SK-N-SH (cell line): Measurements from ENCODE around the gene CUX1. TPM values are rescaled to one million over a fixed set of nuclear protein-coding genes. Genes with fewer than 3 reads are reported as not detected.

Experiments used
- CTCF ChIA-PET: fragments of 300-600, 350-600 bp; formaldehyde crosslinking; extraction: SDS; loops from one replicate; lab custom pipeline; 2021; lab: Yijun Ruan, JAX
- POLR2A ChIA-PET: fragments of 350-600 bp; sonication (Branson Sonifier 250); formaldehyde crosslinking; extraction: SDS; loops from one replicate; lab custom pipeline; 2020; ENCODE audit warnings: antibody characterized with exemption, inconsistent platforms; lab: Yijun Ruan, JAX
- DNase-seq: peaks from one replicate; pipeline ENCODE4 v3.0.0; 2012
- H2AFZ ChIP-seq: fragments of 200-600 bp; sonication (generic); 2 replicates; pipeline ENCODE4 v1.8.1; 2016; ENCODE audit warnings: antibody characterized with exemption, mild to moderate bottlenecking, low read depth
- H3F3A ChIP-seq: fragments of 200-600 bp; sonication (generic); replicated peaks from 2 replicates; pipeline ENCODE3; 2016; ENCODE audit warnings: antibody characterized with exemption, mild to moderate bottlenecking; ENCODE audit not compliant: insufficient read depth
- H3K27ac ChIP-seq, 2 experiments: fragments of 200-500 bp in 1 of 2; fragments of 200-600 bp in 1 of 2; sonication (Bioruptor generic) in 1 of 2; sonication (generic), shearing (Covaris generic) in 1 of 2; 2 replicates each; pipeline versions ENCODE4 v1.5.1 to v1.6.1; 2014 to 2016; ENCODE audit warnings: low read depth in 2 of 2, inconsistent platforms in 1 of 2, low read length in 1 of 2, mild to moderate bottlenecking in 1 of 2, mixed read lengths in 1 of 2
- H3K27me3 ChIP-seq: fragments of 200-600 bp; sonication (generic), shearing (Covaris generic); 2 replicates; pipeline ENCODE4 v1.6.1; 2016; ENCODE audit warnings: mixed run types; ENCODE audit not compliant: insufficient read depth
- H3K36me3 ChIP-seq, 2 experiments: fragments of 200-500 bp in 1 of 2; fragments of 200-600 bp in 1 of 2; sonication (Bioruptor generic) in 1 of 2; sonication (generic) in 1 of 2; replicated peaks in 1 of 2; 2 replicates each; pipeline versions ENCODE3 to v1.5.1; 2014 to 2016; ENCODE audit warnings: low read length in 1 of 2, mild to moderate bottlenecking in 1 of 2; ENCODE audit not compliant: insufficient read depth in 2 of 2, control insufficient read depth in 1 of 2
- H3K4me1 ChIP-seq, 2 experiments: fragments of 200-500 bp in 1 of 2; fragments of 200-600 bp in 1 of 2; sonication (Bioruptor generic) in 1 of 2; sonication (generic), shearing (Covaris generic) in 1 of 2; 2 replicates each; pipeline versions ENCODE4 v1.5.1 to v1.6.1; 2014 to 2016; ENCODE audit warnings: low read depth in 1 of 2, low read length in 1 of 2, mixed run types in 1 of 2; ENCODE audit not compliant: insufficient read depth in 2 of 2, control insufficient read depth in 1 of 2
- H3K4me2 ChIP-seq: fragments of 200-600 bp; sonication (generic), shearing (Covaris generic); 2 replicates; pipeline ENCODE4 v1.6.1; 2017; ENCODE audit warnings: mixed run types
- H3K4me3 ChIP-seq, 2 experiments: fragments of 200-500 bp in 1 of 2; fragments of 200-600 bp in 1 of 2; sonication (Bioruptor generic) in 1 of 2; sonication (generic), shearing (Covaris generic) in 1 of 2; 2 replicates each; pipeline versions ENCODE4 v1.5.1 to v1.8.1; 2014 to 2016; ENCODE audit warnings: low read depth in 2 of 2, inconsistent platforms in 1 of 2, low read length in 1 of 2, mild to moderate bottlenecking in 1 of 2, mixed read lengths in 1 of 2, moderate library complexity in 1 of 2
- H3K79me2 ChIP-seq: fragments of 200-600 bp; sonication (generic); 2 replicates; pipeline ENCODE4 v1.8.1; 2017; ENCODE audit warnings: mild to moderate bottlenecking; ENCODE audit not compliant: insufficient read depth
- H3K9ac ChIP-seq: fragments of 200-600 bp; sonication (generic); 2 replicates; pipeline ENCODE4 v1.6.1; 2017; ENCODE audit warnings: mixed run types
- H3K9me2 ChIP-seq: fragments of 200-600 bp; sonication (generic); 2 replicates; pipeline ENCODE4 v1.6.1; 2017; ENCODE audit warnings: mixed run types
- H3K9me3 ChIP-seq: fragments of 200-600 bp; sonication (generic); 2 replicates; pipeline ENCODE4 v1.6.1; 2017; ENCODE audit warnings: mixed run types, mild to moderate bottlenecking, moderate library complexity
- H4K20me1 ChIP-seq: fragments of 200-600 bp; sonication (generic); 2 replicates; pipeline ENCODE4 v1.6.1; 2017; ENCODE audit warnings: mild to moderate bottlenecking, mixed run types; ENCODE audit not compliant: insufficient read depth
- CHD2 ChIP-seq: fragments of 150-350 bp; IDR thresholded peaks from 2 replicates; pipeline ENCODE4 v1.6.1; 2018; ENCODE audit warnings: low read length; ENCODE audit not compliant: partially characterized antibody
- FOSL2 ChIP-seq: IDR thresholded peaks from 2 replicates; pipeline ENCODE4 v1.4.0; 2012; ENCODE audit warnings: low read depth, mild to moderate bottlenecking, moderate library complexity, borderline replicate concordance
- GABPA ChIP-seq: IDR thresholded peaks from 2 replicates; pipeline ENCODE4 v1.4.0; 2012; ENCODE audit warnings: low read depth, mild to moderate bottlenecking
- JUND ChIP-seq: IDR thresholded peaks from 2 replicates; pipeline ENCODE4 v1.4.0; 2012
- MXI1 ChIP-seq: IDR thresholded peaks from 2 replicates; pipeline ENCODE4 v1.6.1; 2012; ENCODE audit warnings: mild to moderate bottlenecking, low read depth, low read length, improper control_type of control experiment
- NRF1 ChIP-seq: IDR thresholded peaks from 2 replicates; pipeline ENCODE4 v1.6.1; 2012; ENCODE audit warnings: low read depth, mild to moderate bottlenecking, low read length
- POLR2AphosphoS5 ChIP-seq: IDR thresholded peaks from 2 replicates; pipeline ENCODE4 v1.6.1; 2012; ENCODE audit warnings: low read depth, low read length
- RAD21 ChIP-seq: IDR thresholded peaks from 2 replicates; pipeline ENCODE4 v1.6.1; 2012; ENCODE audit warnings: mild to moderate bottlenecking, low read length
- RCOR1 ChIP-seq: fragments of 150-350 bp; IDR thresholded peaks from 2 replicates; pipeline ENCODE4 v1.6.1; 2017; ENCODE audit warnings: antibody characterized with exemption, low read length
- RFX5 ChIP-seq: IDR thresholded peaks from 2 replicates; pipeline ENCODE4 v1.6.1; 2012; ENCODE audit warnings: mild to moderate bottlenecking, improper control_type of control experiment, low read length
- SIN3A ChIP-seq: IDR thresholded peaks from 2 replicates; pipeline ENCODE4 v1.6.1; 2012; ENCODE audit warnings: low read depth, mild to moderate bottlenecking, low read length, moderate library complexity, borderline replicate concordance
- TEAD4 ChIP-seq: IDR thresholded peaks from 2 replicates; pipeline ENCODE4 v1.4.0; 2012; ENCODE audit warnings: mild to moderate bottlenecking, borderline replicate concordance; ENCODE audit not compliant: insufficient read depth
- YY1 ChIP-seq: IDR thresholded peaks from 2 replicates; pipeline ENCODE4 v1.4.0; 2012; ENCODE audit warnings: low read depth, mild to moderate bottlenecking
- WGBS: methylation state at CpG from one replicate; pipeline ENCODE4 v1.1.6; 2017; ENCODE audit warnings: low lambda C conversion rate; 5-methylcytosine and 5-hydroxymethylcytosine counted together
- polyA plus RNA-seq, 3 experiments: library from polyadenylated mRNA; depleted of rRNA; stranded (reverse); fragments of >200 nt; gene quantifications; 2 replicates each; pipeline ENCODE4 v1.2.3, GENCODE V29; 2012
- TF ChIP-seq, protein P1 (sequence below): fragments of 150-350 bp; IDR thresholded peaks from 2 replicates; pipeline ENCODE4 v1.6.1; 2017; ENCODE audit warnings: antibody characterized with exemption, low read length, low read depth, borderline replicate concordance
- TF ChIP-seq, protein P2 (sequence below): IDR thresholded peaks from 2 replicates; pipeline ENCODE4 v1.6.1; 2012; ENCODE audit warnings: mild to moderate bottlenecking, low read depth, low read length, moderate library complexity
- TF ChIP-seq, protein P3 (sequence below): IDR thresholded peaks from 2 replicates; pipeline ENCODE4 v1.4.0; 2012; ENCODE audit warnings: low read depth
- TF ChIP-seq, protein P4 (sequence below): IDR thresholded peaks from 2 replicates; pipeline ENCODE4 v1.4.0; 2012; ENCODE audit warnings: low read depth, borderline replicate concordance

Gene CUX1
- polyA plus RNA-seq, 1 of the 3 experiments (the other 2 are of a cell fraction), result 68.6 TPM

DNA sequence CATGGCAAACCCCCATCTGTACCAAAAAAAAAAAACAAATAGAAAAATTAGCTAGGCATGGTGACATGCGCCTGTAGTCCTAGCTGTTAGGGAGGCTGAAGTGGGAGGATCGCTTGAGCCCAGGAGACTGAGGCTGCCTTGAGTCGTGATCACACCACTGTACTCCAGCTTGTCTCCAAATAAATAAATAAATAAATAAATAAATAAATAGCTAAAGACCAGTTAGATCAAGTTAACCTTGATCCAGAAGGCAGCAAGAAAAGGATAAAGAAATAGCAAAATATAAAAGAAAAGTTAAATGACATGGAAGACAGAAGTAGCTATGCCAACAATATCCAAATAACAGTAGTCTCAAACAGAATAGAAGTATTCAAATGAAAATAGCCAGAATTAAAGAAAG lies 337.0 kb downstream of the CUX1 start:
- Histone ChIP-seq H3F3A (no peaks in the 10 kb centered on the region), H3K9me2 (no peaks in the 10 kb centered on the region), H3K9me3 (no peaks in the 10 kb centered on the region), H3K9ac (no peak overlapping the region), H3K27me3 (no peaks in the 10 kb centered on the region), H3K27ac (no peak overlapping the region), H2AFZ (no peak overlapping the region), H3K36me3 (peaks cover 5 to 8% of the 10 kb centered on the region in 2 experiments), H3K4me3 (no peak overlapping the region), H4K20me1 (no peaks in the 10 kb centered on the region), H3K79me2 (no peaks in the 10 kb centered on the region), H3K4me1 (no peaks in the 10 kb centered on the region), H3K4me2 (no peak overlapping the region)
- DNase-seq, result no peak
- TF ChIP-seq YY1 (no peak), POLR2AphosphoS5 (no peak), CHD2 (no peak), FOSL2 (no peak), SIN3A (no peak), GABPA (no peak), MXI1 (no peak), NRF1 (no peak), RAD21 (no peak), RCOR1 (no peak), RFX5 (no peak), JUND (no peak), TEAD4 (no peak)
- TF ChIP-seq, protein P1, sequence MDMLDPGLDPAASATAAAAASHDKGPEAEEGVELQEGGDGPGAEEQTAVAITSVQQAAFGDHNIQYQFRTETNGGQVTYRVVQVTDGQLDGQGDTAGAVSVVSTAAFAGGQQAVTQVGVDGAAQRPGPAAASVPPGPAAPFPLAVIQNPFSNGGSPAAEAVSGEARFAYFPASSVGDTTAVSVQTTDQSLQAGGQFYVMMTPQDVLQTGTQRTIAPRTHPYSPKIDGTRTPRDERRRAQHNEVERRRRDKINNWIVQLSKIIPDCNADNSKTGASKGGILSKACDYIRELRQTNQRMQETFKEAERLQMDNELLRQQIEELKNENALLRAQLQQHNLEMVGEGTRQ, result no peak
- TF ChIP-seq, protein P2, sequence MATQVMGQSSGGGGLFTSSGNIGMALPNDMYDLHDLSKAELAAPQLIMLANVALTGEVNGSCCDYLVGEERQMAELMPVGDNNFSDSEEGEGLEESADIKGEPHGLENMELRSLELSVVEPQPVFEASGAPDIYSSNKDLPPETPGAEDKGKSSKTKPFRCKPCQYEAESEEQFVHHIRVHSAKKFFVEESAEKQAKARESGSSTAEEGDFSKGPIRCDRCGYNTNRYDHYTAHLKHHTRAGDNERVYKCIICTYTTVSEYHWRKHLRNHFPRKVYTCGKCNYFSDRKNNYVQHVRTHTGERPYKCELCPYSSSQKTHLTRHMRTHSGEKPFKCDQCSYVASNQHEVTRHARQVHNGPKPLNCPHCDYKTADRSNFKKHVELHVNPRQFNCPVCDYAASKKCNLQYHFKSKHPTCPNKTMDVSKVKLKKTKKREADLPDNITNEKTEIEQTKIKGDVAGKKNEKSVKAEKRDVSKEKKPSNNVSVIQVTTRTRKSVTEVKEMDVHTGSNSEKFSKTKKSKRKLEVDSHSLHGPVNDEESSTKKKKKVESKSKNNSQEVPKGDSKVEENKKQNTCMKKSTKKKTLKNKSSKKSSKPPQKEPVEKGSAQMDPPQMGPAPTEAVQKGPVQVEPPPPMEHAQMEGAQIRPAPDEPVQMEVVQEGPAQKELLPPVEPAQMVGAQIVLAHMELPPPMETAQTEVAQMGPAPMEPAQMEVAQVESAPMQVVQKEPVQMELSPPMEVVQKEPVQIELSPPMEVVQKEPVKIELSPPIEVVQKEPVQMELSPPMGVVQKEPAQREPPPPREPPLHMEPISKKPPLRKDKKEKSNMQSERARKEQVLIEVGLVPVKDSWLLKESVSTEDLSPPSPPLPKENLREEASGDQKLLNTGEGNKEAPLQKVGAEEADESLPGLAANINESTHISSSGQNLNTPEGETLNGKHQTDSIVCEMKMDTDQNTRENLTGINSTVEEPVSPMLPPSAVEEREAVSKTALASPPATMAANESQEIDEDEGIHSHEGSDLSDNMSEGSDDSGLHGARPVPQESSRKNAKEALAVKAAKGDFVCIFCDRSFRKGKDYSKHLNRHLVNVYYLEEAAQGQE, result no peak
- TF ChIP-seq, protein P3, sequence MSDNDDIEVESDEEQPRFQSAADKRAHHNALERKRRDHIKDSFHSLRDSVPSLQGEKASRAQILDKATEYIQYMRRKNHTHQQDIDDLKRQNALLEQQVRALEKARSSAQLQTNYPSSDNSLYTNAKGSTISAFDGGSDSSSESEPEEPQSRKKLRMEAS, result no peak
- TF ChIP-seq, protein P4, sequence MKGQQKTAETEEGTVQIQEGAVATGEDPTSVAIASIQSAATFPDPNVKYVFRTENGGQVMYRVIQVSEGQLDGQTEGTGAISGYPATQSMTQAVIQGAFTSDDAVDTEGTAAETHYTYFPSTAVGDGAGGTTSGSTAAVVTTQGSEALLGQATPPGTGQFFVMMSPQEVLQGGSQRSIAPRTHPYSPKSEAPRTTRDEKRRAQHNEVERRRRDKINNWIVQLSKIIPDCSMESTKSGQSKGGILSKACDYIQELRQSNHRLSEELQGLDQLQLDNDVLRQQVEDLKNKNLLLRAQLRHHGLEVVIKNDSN, result no peak
- CTCF ChIA-PET, result interaction anchor here (1.1 to 1.9 kb wide), 3 partner anchors 9 to 118 kb away, joined by 3 to 4 read pairs (median 3); no protein-coding TSS in a partner anchor
- WGBS, result 99% methylated on average over 3 of the region's 3 CpGs
- POLR2A ChIA-PET, result no interaction called here
